Renal pelvis (tissue), 4 donors: Measurements from ENCODE around the gene OR10D3. TPM values are rescaled to one million over a fixed set of nuclear protein-coding genes. Genes with fewer than 3 reads are reported as not detected.
"Not testable (repeated sequence)": the region's sequence is repeated elsewhere in the genome, so short reads cannot be mapped to it uniquely, and the experiment has no call there.

Source experiments
- DNase-seq: peaks from one replicate; pipeline ENCODE4 v3.0.0-alpha.2; 2013
- polyA plus RNA-seq, 3 donors: library from polyadenylated mRNA; unstranded; fragments of 120-200 nt; gene quantifications; one replicate each; pipeline ENCODE4 v1.2.1, GENCODE V29; 2013; ENCODE audit not compliant: insufficient read length in 3 of 3

The OR10D3 gene
- polyA plus RNA-seq, 3 donors = not detected

- DNase-seq = peak; percentile 21
These were observed 11.4 kb downstream of the OR10D3 start for GRCh38 chr11:124194293-124195188.

GRCh38 chr11:124195189-124195734 lies 12.1 kb downstream of the OR10D3 start:
- peak; percentile 23 for DNase-seq

- no peak for DNase-seq
These were observed 14.9 kb downstream of the OR10D3 start for GRCh38 chr11:124197999-124198398.

GRCh38 chr11:124198897-124199296 lies 15.8 kb downstream of the OR10D3 start:
- no peak for DNase-seq

GRCh38 chr11:124199702-124200101 lies 16.6 kb downstream of the OR10D3 start:
- DNase-seq = no peak

- no peak for DNase-seq
These were observed 17.5 kb downstream of the OR10D3 start for GRCh38 chr11:124200671-124201070.

GRCh38 chr11:124202951-124203350 lies 19.8 kb downstream of the OR10D3 start:
- DNase-seq = no peak

GRCh38 chr11:124204008-124204407 lies 20.9 kb downstream of the OR10D3 start:
- DNase-seq = no peak

- DNase-seq = no peak
These were observed 24.1 kb downstream of the OR10D3 start for GRCh38 chr11:124207102-124207792.

GRCh38 chr11:124209824-124210357 lies 26.7 kb downstream of the OR10D3 start:
- no peak for DNase-seq

- no peak for DNase-seq
These were observed 27.3 kb downstream of the OR10D3 start for GRCh38 chr11:124210421-124210820.

- no peak for DNase-seq
These were observed 28.2 kb downstream of the OR10D3 start for GRCh38 chr11:124211321-124211720.

- no peak for DNase-seq
These were observed 30.9 kb downstream of the OR10D3 start for GRCh38 chr11:124214027-124214426.

GRCh38 chr11:124219126-124219525 lies 36.0 kb downstream of the OR10D3 start:
- no peak for DNase-seq

- no peak for DNase-seq
These were observed 39.3 kb downstream of the OR10D3 start for GRCh38 chr11:124222407-124222806.

GRCh38 chr11:124224618-124225423 lies 41.7 kb downstream of the OR10D3 start:
- DNase-seq = not testable (repeated sequence)

GRCh38 chr11:124225471-124225870 lies 42.3 kb downstream of the OR10D3 start:
- DNase-seq = no peak

- no peak for DNase-seq
These were observed 50.2 kb downstream of the OR10D3 start for GRCh38 chr11:124233376-124233775.
